Measurements from ENCODE around the gene SOX5.

The SOX5 gene

GRCh38 chr12:23555825-23556207 lies 393.7 kb downstream of the SOX5 start:
- no peaks in the 10 kb centered on the region for H3K27me3 ChIP-seq (ENCODE audit: control insufficient read depth in 1 of 2, insufficient read depth in 1 of 2, low read length in 2 of 2)
- H4K8ac ChIP-seq (ENCODE audit: low read length), result no peak overlapping the region
- no peak overlapping the region for H2AFZ ChIP-seq (ENCODE audit: low read depth, low read length)
- WGBS, result 80% methylated on average over 2 of the region's 2 CpGs
- H3K4me2 ChIP-seq (ENCODE audit: low read length, poor library complexity, severe bottlenecking), result no peak overlapping the region
- no peak overlapping the region for H3K27ac ChIP-seq (ENCODE audit: low read length, poor library complexity, severe bottlenecking)
- no peak overlapping the region for H3K4me3 ChIP-seq (ENCODE audit: insufficient read depth in 1 of 2, low read depth in 1 of 2, low read length in 2 of 2)
- H3K14ac ChIP-seq (ENCODE audit: low read length in 2 of 2), result no peak overlapping the region
- H3K9me3 ChIP-seq (ENCODE audit: control insufficient read depth, low read length), result no peaks in the 10 kb centered on the region
- H3K4ac ChIP-seq (ENCODE audit: low read depth in 1 of 2, low read length in 2 of 2), result no peak overlapping the region
- H3K4me1 ChIP-seq (ENCODE audit: control insufficient read depth, insufficient read depth, low read depth, low read length), result no peaks in the 10 kb centered on the region
- H2BK5ac ChIP-seq (ENCODE audit: low read depth, low read length, poor library complexity, severe bottlenecking), result no peak overlapping the region
- H3K18ac ChIP-seq (ENCODE audit: low read depth in 1 of 2, low read length in 2 of 2), result no peak overlapping the region
- H4K91ac ChIP-seq (ENCODE audit: low read length), result no peak overlapping the region
- no peak overlapping the region for H2BK15ac ChIP-seq (ENCODE audit: low read depth, poor library complexity, severe bottlenecking)
- no peak overlapping the region for H3K23ac ChIP-seq (ENCODE audit: low read length in 2 of 2)
- H2BK120ac ChIP-seq (ENCODE audit: low read depth, low read length), result no peak overlapping the region
- H3K79me1 ChIP-seq (replicated peaks; ENCODE audit: low read length, poor library complexity, severe bottlenecking), result no peaks in the 10 kb centered on the region
- no peak overlapping the region for H3K9ac ChIP-seq (ENCODE audit: low read length)
- H2BK12ac ChIP-seq (ENCODE audit: low read length in 2 of 2), result no peak overlapping the region
- H2AK5ac ChIP-seq (ENCODE audit: low read length, severe bottlenecking), result no peak overlapping the region
- DNase-seq, result no peak
- H3K36me3 ChIP-seq (ENCODE audit: control insufficient read depth in 1 of 2, insufficient read depth in 2 of 2, low read depth in 1 of 2, low read length in 2 of 2), result no peaks in the 10 kb centered on the region

GRCh38 chr12:23555180-23555824 lies 394.2 kb downstream of the SOX5 start:
- H3K27ac ChIP-seq (ENCODE audit: low read length, poor library complexity, severe bottlenecking), result no peak overlapping the region
- no peak overlapping the region for H2AK5ac ChIP-seq (ENCODE audit: low read length, severe bottlenecking)
- no peaks in the 10 kb centered on the region for H3K36me3 ChIP-seq (ENCODE audit: control insufficient read depth in 1 of 2, insufficient read depth in 2 of 2, low read depth in 1 of 2, low read length in 2 of 2)
- H4K8ac ChIP-seq (ENCODE audit: low read length), result no peak overlapping the region
- 92% methylated on average over 3 of the region's 4 CpGs for WGBS
- no peak overlapping the region for H3K23ac ChIP-seq (ENCODE audit: low read length in 2 of 2)
- H3K18ac ChIP-seq (ENCODE audit: low read depth in 1 of 2, low read length in 2 of 2), result no peak overlapping the region
- no peak overlapping the region for H2BK12ac ChIP-seq (ENCODE audit: low read length in 2 of 2)
- H2BK15ac ChIP-seq (ENCODE audit: low read depth, poor library complexity, severe bottlenecking), result no peak overlapping the region
- H3K4me3 ChIP-seq (ENCODE audit: insufficient read depth in 1 of 2, low read depth in 1 of 2, low read length in 2 of 2), result no peak overlapping the region
- H3K27me3 ChIP-seq (ENCODE audit: control insufficient read depth in 1 of 2, insufficient read depth in 1 of 2, low read length in 2 of 2), result no peaks in the 10 kb centered on the region
- H2BK5ac ChIP-seq (ENCODE audit: low read depth, low read length, poor library complexity, severe bottlenecking), result no peak overlapping the region
- DNase-seq, result no peak
- H3K4ac ChIP-seq (ENCODE audit: low read depth in 1 of 2, low read length in 2 of 2), result no peak overlapping the region
- no peak overlapping the region for H2AFZ ChIP-seq (ENCODE audit: low read depth, low read length)
- no peak overlapping the region for H2BK120ac ChIP-seq (ENCODE audit: low read depth, low read length)
- no peak overlapping the region for H3K4me2 ChIP-seq (ENCODE audit: low read length, poor library complexity, severe bottlenecking)
- H3K9me3 ChIP-seq (ENCODE audit: control insufficient read depth, low read length), result no peaks in the 10 kb centered on the region
- H4K91ac ChIP-seq (ENCODE audit: low read length), result no peak overlapping the region
- no peaks in the 10 kb centered on the region for H3K4me1 ChIP-seq (ENCODE audit: control insufficient read depth, insufficient read depth, low read depth, low read length)
- no peaks in the 10 kb centered on the region for H3K79me1 ChIP-seq (replicated peaks; ENCODE audit: low read length, poor library complexity, severe bottlenecking)
- no peak overlapping the region for H3K9ac ChIP-seq (ENCODE audit: low read length)
- H3K14ac ChIP-seq (ENCODE audit: low read length in 2 of 2), result no peak overlapping the region

- no peak overlapping the region for H3K4me2 ChIP-seq (ENCODE audit: low read length, poor library complexity, severe bottlenecking)
- no peak overlapping the region for H2BK15ac ChIP-seq (ENCODE audit: low read depth, poor library complexity, severe bottlenecking)
- no peak for DNase-seq
- H2BK5ac ChIP-seq (ENCODE audit: low read depth, low read length, poor library complexity, severe bottlenecking), result no peak overlapping the region
- H4K91ac ChIP-seq (ENCODE audit: low read length), result no peak overlapping the region
- no peaks in the 10 kb centered on the region for H3K27me3 ChIP-seq (ENCODE audit: control insufficient read depth in 1 of 2, insufficient read depth in 1 of 2, low read length in 2 of 2)
- no peak overlapping the region for H3K4me3 ChIP-seq (ENCODE audit: insufficient read depth in 1 of 2, low read depth in 1 of 2, low read length in 2 of 2)
- no peaks in the 10 kb centered on the region for H3K4me1 ChIP-seq (ENCODE audit: control insufficient read depth, insufficient read depth, low read depth, low read length)
- H3K36me3 ChIP-seq (ENCODE audit: control insufficient read depth in 1 of 2, insufficient read depth in 2 of 2, low read depth in 1 of 2, low read length in 2 of 2), result no peaks in the 10 kb centered on the region
- H3K23ac ChIP-seq (ENCODE audit: low read length in 2 of 2), result no peak overlapping the region
- H2BK120ac ChIP-seq (ENCODE audit: low read depth, low read length), result no peak overlapping the region
- H3K27ac ChIP-seq (ENCODE audit: low read length, poor library complexity, severe bottlenecking), result no peak overlapping the region
- no peak overlapping the region for H3K18ac ChIP-seq (ENCODE audit: low read depth in 1 of 2, low read length in 2 of 2)
- H2AK5ac ChIP-seq (ENCODE audit: low read length, severe bottlenecking), result no peak overlapping the region
- no peak overlapping the region for H4K8ac ChIP-seq (ENCODE audit: low read length)
- no peaks in the 10 kb centered on the region for H3K79me1 ChIP-seq (replicated peaks; ENCODE audit: low read length, poor library complexity, severe bottlenecking)
- no peak overlapping the region for H3K9ac ChIP-seq (ENCODE audit: low read length)
- no peak overlapping the region for H3K14ac ChIP-seq (ENCODE audit: low read length in 2 of 2)
- no peak overlapping the region for H2BK12ac ChIP-seq (ENCODE audit: low read length in 2 of 2)
- no peak overlapping the region for H2AFZ ChIP-seq (ENCODE audit: low read depth, low read length)
- 86% methylated on average over 1 of the region's 1 CpG for WGBS
- H3K9me3 ChIP-seq (ENCODE audit: control insufficient read depth, low read length), result no peaks in the 10 kb centered on the region
- H3K4ac ChIP-seq (ENCODE audit: low read depth in 1 of 2, low read length in 2 of 2), result no peak overlapping the region
Observed at GRCh38 chr12:23552417-23552816, 397.1 kb downstream of the SOX5 start.

- Histone ChIP-seq H3K36me3 (ENCODE audit: control insufficient read depth in 1 of 2, insufficient read depth in 2 of 2, low read depth in 1 of 2, low read length in 2 of 2) (no peaks in the 10 kb centered on the region), H3K4me1 (ENCODE audit: control insufficient read depth, insufficient read depth, low read depth, low read length) (no peaks in the 10 kb centered on the region), H2AFZ (ENCODE audit: low read depth, low read length) (no peak overlapping the region), H2BK120ac (ENCODE audit: low read depth, low read length) (no peak overlapping the region), H2AK5ac (ENCODE audit: low read length, severe bottlenecking) (no peak overlapping the region), H4K91ac (ENCODE audit: low read length) (no peak overlapping the region), H2BK5ac (ENCODE audit: low read depth, low read length, poor library complexity, severe bottlenecking) (no peak overlapping the region), H3K27ac (ENCODE audit: low read length, poor library complexity, severe bottlenecking) (no peak overlapping the region), H3K4ac (ENCODE audit: low read depth in 1 of 2, low read length in 2 of 2) (no peak overlapping the region), H3K23ac (ENCODE audit: low read length in 2 of 2) (no peak overlapping the region), H3K14ac (ENCODE audit: low read length in 2 of 2) (no peak overlapping the region), H3K27me3 (ENCODE audit: control insufficient read depth in 1 of 2, insufficient read depth in 1 of 2, low read length in 2 of 2) (no peaks in the 10 kb centered on the region), H2BK12ac (ENCODE audit: low read length in 2 of 2) (no peak overlapping the region), H3K9ac (ENCODE audit: low read length) (no peak overlapping the region), H3K79me1 (replicated peaks; ENCODE audit: low read length, poor library complexity, severe bottlenecking) (no peaks in the 10 kb centered on the region), H3K4me3 (ENCODE audit: insufficient read depth in 1 of 2, low read depth in 1 of 2, low read length in 2 of 2) (no peak overlapping the region), H3K18ac (ENCODE audit: low read depth in 1 of 2, low read length in 2 of 2) (no peak overlapping the region), H2BK15ac (ENCODE audit: low read depth, poor library complexity, severe bottlenecking) (no peak overlapping the region), H3K4me2 (ENCODE audit: low read length, poor library complexity, severe bottlenecking) (no peak overlapping the region), H3K9me3 (ENCODE audit: control insufficient read depth, low read length) (no peaks in the 10 kb centered on the region), H4K8ac (ENCODE audit: low read length) (no peak overlapping the region)
- no peak for DNase-seq
- 100% methylated on average over 2 of the region's 2 CpGs for whole genome bisulfite sequencing
Observed at GRCh38 chr12:23550753-23551152, 398.7 kb downstream of the SOX5 start.
